Nephron (organoid): ENCODE data around the gene ZFYVE27.

ENCODE experiments used
- H3K27ac Mint-ChIP-seq, 3 experiments: 2 replicates each; pipeline ENCODE4 v1.8.0; 2020; ENCODE audit warnings: mixed read lengths in 3 of 3, mild to moderate bottlenecking in 2 of 3, moderate library complexity in 1 of 3
- H3K27me3 Mint-ChIP-seq: 2 replicates; pipeline ENCODE4 v1.8.0; 2021; ENCODE audit warnings: low read depth, mild to moderate bottlenecking, moderate library complexity, mixed read lengths
- H3K36me3 Mint-ChIP-seq: 2 replicates; pipeline ENCODE4 v1.8.0; 2020; ENCODE audit warnings: low read depth, mixed read lengths
- H3K4me1 Mint-ChIP-seq: 2 replicates; pipeline ENCODE4 v1.8.0; 2020; ENCODE audit warnings: mixed read lengths
- H3K4me3 Mint-ChIP-seq, 3 experiments: 2 replicates each; pipeline ENCODE4 v1.8.0; 2020; ENCODE audit warnings: mild to moderate bottlenecking in 3 of 3, mixed read lengths in 3 of 3, moderate library complexity in 2 of 3
- H3K9me3 Mint-ChIP-seq: 2 replicates; pipeline ENCODE4 v1.8.0; 2020; ENCODE audit warnings: mixed read lengths
- TF ChIP-seq, protein P1 (sequence below), 3 experiments: fragments of 200-600 bp; sonication (generic); IDR thresholded peaks; one replicate each; pipeline ENCODE4 v1.5.0; 2021; ENCODE audit warnings: antibody characterized with exemption in 3 of 3; ENCODE audit not compliant: unreplicated experiment in 3 of 3

The ZFYVE27 gene

GRCh38 chr10:97762056-97762455 lies 25.1 kb downstream of the ZFYVE27 start:
- TF ChIP-seq, protein P1, sequence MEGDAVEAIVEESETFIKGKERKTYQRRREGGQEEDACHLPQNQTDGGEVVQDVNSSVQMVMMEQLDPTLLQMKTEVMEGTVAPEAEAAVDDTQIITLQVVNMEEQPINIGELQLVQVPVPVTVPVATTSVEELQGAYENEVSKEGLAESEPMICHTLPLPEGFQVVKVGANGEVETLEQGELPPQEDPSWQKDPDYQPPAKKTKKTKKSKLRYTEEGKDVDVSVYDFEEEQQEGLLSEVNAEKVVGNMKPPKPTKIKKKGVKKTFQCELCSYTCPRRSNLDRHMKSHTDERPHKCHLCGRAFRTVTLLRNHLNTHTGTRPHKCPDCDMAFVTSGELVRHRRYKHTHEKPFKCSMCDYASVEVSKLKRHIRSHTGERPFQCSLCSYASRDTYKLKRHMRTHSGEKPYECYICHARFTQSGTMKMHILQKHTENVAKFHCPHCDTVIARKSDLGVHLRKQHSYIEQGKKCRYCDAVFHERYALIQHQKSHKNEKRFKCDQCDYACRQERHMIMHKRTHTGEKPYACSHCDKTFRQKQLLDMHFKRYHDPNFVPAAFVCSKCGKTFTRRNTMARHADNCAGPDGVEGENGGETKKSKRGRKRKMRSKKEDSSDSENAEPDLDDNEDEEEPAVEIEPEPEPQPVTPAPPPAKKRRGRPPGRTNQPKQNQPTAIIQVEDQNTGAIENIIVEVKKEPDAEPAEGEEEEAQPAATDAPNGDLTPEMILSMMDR (IDR thresholded peaks at IDR 0.05; ENCODE audit: unreplicated experiment in 3 of 3), result no peak
- H3K36me3 Mint-ChIP-seq, result peaks cover 16% of the 10 kb centered on the region
- H3K27me3 Mint-ChIP-seq, result peaks cover 15% of the 10 kb centered on the region
- H3K27ac Mint-ChIP-seq, result no peak overlapping the region
- peaks cover 12% of the 10 kb centered on the region for H3K4me1 Mint-ChIP-seq
- no peak overlapping the region for H3K4me3 Mint-ChIP-seq
- no peaks in the 10 kb centered on the region for H3K9me3 Mint-ChIP-seq

DNA sequence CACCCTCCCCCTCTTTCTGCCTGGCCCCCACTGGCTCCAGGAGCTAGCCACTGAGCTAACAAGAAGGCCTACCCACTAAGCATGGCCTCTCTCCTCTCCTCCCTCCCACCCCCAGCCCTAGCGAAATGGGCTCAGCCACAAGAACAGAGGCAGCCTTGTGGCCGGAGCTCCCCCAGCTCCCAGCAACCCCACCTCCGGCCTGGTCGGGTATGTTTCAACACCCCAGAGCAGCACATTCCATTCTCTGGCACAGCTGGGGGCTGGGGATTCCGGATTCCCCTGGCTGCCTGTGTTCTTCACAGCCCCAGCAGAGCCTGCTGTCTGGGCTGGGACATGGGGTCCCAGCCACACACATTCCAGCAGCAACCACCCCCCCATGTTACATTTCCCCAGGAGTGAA lies 25.9 kb downstream of the ZFYVE27 start:
- Mint-ChIP-seq H3K4me1 (peaks cover 12% of the 10 kb centered on the region), H3K27me3 (peaks cover 21% of the 10 kb centered on the region), H3K27ac (no peak overlapping the region), H3K4me3 (no peak overlapping the region), H3K36me3 (peaks cover 15% of the 10 kb centered on the region), H3K9me3 (no peaks in the 10 kb centered on the region)
- TF ChIP-seq, protein P1 (IDR thresholded peaks at IDR 0.05; ENCODE audit: unreplicated experiment in 3 of 3), result no peak

GRCh38 chr10:97763411-97763810 lies 26.5 kb downstream of the ZFYVE27 start:
- H3K4me3 Mint-ChIP-seq, result no peak overlapping the region
- TF ChIP-seq, protein P1 (IDR thresholded peaks at IDR 0.05; ENCODE audit: unreplicated experiment in 3 of 3), result no peak
- no peaks in the 10 kb centered on the region for H3K9me3 Mint-ChIP-seq
- H3K27ac Mint-ChIP-seq, result no peak overlapping the region
- H3K27me3 Mint-ChIP-seq, result peaks cover 27% of the 10 kb centered on the region
- H3K4me1 Mint-ChIP-seq, result peaks cover 15% of the 10 kb centered on the region
- H3K36me3 Mint-ChIP-seq, result peaks cover 15% of the 10 kb centered on the region

DNA sequence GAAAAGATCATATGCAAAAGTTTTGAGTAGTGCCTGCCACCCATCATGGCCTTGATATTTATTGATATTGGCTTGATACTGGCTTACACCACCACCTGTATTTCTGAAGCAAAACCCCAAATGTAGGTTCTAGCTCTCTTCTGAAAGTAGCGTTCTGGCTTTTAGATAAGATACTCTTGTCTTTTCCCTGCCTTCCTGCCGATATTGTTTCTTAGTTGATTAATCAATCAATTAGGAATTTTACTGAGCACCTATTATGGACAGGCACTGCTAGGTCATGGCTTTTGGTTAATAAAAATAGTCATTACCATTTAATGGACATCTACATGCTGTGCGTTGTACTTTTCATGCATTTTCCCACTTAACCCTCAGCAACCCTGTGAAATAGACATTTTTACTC lies 27.0 kb downstream of the ZFYVE27 start:
- peaks cover 15% of the 10 kb centered on the region for H3K36me3 Mint-ChIP-seq

GRCh38 chr10:97764519-97764931 lies 27.6 kb downstream of the ZFYVE27 start:
- H3K9me3 Mint-ChIP-seq, result no peaks in the 10 kb centered on the region
- TF ChIP-seq, protein P1 (IDR thresholded peaks at IDR 0.05; ENCODE audit: unreplicated experiment in 3 of 3), result no peak
- H3K4me3 Mint-ChIP-seq, result no peak overlapping the region
- H3K27ac Mint-ChIP-seq, result peak overlapping the region in 2 of 3 experiments; percentile 15 to 65
- H3K27me3 Mint-ChIP-seq, result peaks cover 38% of the 10 kb centered on the region
- H3K4me1 Mint-ChIP-seq, result peaks cover 15% of the 10 kb centered on the region
- peaks cover 12% of the 10 kb centered on the region for H3K36me3 Mint-ChIP-seq

More for the DNA sequence above, 27.0 kb downstream of the ZFYVE27 start:
- Mint-ChIP-seq H3K27me3 (peaks cover 32% of the 10 kb centered on the region), H3K4me1 (peaks cover 15% of the 10 kb centered on the region), H3K27ac (peak overlapping the region in 1 of 3 experiments; percentile 65), H3K9me3 (no peaks in the 10 kb centered on the region), H3K4me3 (no peak overlapping the region)
- TF ChIP-seq, protein P1 (IDR thresholded peaks at IDR 0.05; ENCODE audit: unreplicated experiment in 3 of 3), result no peak

GRCh38 chr10:97765201-97765600 lies 28.3 kb downstream of the ZFYVE27 start:
- Mint-ChIP-seq H3K4me1 (peaks cover 15% of the 10 kb centered on the region), H3K4me3 (no peak overlapping the region), H3K27ac (peak overlapping the region in 1 of 3 experiments; percentile 65), H3K27me3 (peaks cover 45% of the 10 kb centered on the region), H3K36me3 (peaks cover 9% of the 10 kb centered on the region), H3K9me3 (no peaks in the 10 kb centered on the region)
- TF ChIP-seq, protein P1 (IDR thresholded peaks at IDR 0.05; ENCODE audit: unreplicated experiment in 3 of 3), result no peak
